ENCODE measurements around the gene MDM1.

MDM1 gene

GRCh38 chr12:68319988-68320623, 12.1 kb downstream of the MDM1 start:
- DNase-seq: no peak

GRCh38 chr12:68317047-68317667, 15.0 kb downstream of the MDM1 start:
- peak; percentile 67 to 73 for DNase-seq

GRCh38 chr12:68310370-68310769, 21.8 kb downstream of the MDM1 start:
- DNase-seq: no peak

GRCh38 chr12:68306564-68306963, 25.6 kb downstream of the MDM1 start:
- no peak for DNase-seq

GRCh38 chr12:68305278-68305677, 26.9 kb downstream of the MDM1 start:
- DNase-seq: no peak

GRCh38 chr12:68304626-68305025, 27.5 kb downstream of the MDM1 start:
- DNase-seq: no peak

GRCh38 chr12:68303850-68304249, 28.3 kb downstream of the MDM1 start:
- DNase-seq: no peak

GRCh38 chr12:68297929-68298328, 34.2 kb downstream of the MDM1 start:
- no peak for DNase-seq

- no peak for DNase-seq
Measured at GRCh38 chr12:68294251-68294650, 37.9 kb downstream of the MDM1 start.

- no peak for DNase-seq
Measured at GRCh38 chr12:68293347-68293746, 38.8 kb downstream of the MDM1 start.

- no peak for DNase-seq
Measured at GRCh38 chr12:68292151-68292943, 39.8 kb downstream of the MDM1 start.

- DNase-seq: no peak
Measured at GRCh38 chr12:68291396-68292036, 40.6 kb downstream of the MDM1 start.

- no peak for DNase-seq
Measured at GRCh38 chr12:68290126-68290525, 42.0 kb downstream of the MDM1 start.

- no peak for DNase-seq
Measured at GRCh38 chr12:68287106-68287505, 45.1 kb downstream of the MDM1 start.

GRCh38 chr12:68286396-68286795, 45.8 kb downstream of the MDM1 start:
- no peak for DNase-seq

- DNase-seq: no peak
Measured at GRCh38 chr12:68285541-68285940, 46.6 kb downstream of the MDM1 start.

- DNase-seq: peak; percentile 42 to 44
Measured at GRCh38 chr12:68281322-68282077, 50.7 kb downstream of the MDM1 start.

GRCh38 chr12:68280240-68280639, 51.9 kb downstream of the MDM1 start:
- no peak for DNase-seq

GRCh38 chr12:68279227-68280054, 52.7 kb downstream of the MDM1 start:
- DNase-seq: no peak

- DNase-seq: no peak
Measured at GRCh38 chr12:68276402-68276930, 55.7 kb downstream of the MDM1 start.

GRCh38 chr12:68272732-68273131, 59.4 kb downstream of the MDM1 start:
- DNase-seq: no peak

- no peak for DNase-seq
Measured at GRCh38 chr12:68271346-68271745, 60.8 kb downstream of the MDM1 start.

Data from AML-193 (cell line).